K562 (cell line): ENCODE measurements around the gene LRRIQ4. TPM values are rescaled to one million over a fixed set of nuclear protein-coding genes. Genes with fewer than 3 reads are reported as not detected.

Experiments
- ARHGAP35 ChIP-seq: fragments of 450-650 bp; IDR thresholded peaks from 2 replicates; pipeline ENCODE4 v1.6.1; 2018; ENCODE audit not compliant: partially characterized antibody
- CREM ChIP-seq: IDR thresholded peaks from 2 replicates; pipeline ENCODE4 v1.6.1; 2014; ENCODE audit warnings: antibody characterized with exemption, low read depth
- GABPB1 ChIP-seq: sonication (generic); formaldehyde crosslinking; IDR thresholded peaks from 2 replicates; pipeline ENCODE4 v1.8.0; 2022; ENCODE audit warnings: mild to moderate bottlenecking, missing genetic modification reagents
- TEAD1 ChIP-seq, 2 experiments: fragments of 450-650 bp in 1 of 2; sonication (generic) in 1 of 2; formaldehyde crosslinking; IDR thresholded peaks; 2 replicates each; pipeline versions ENCODE4 v1.4.0 to v1.8.0; 2020 to 2022; ENCODE audit warnings: mild to moderate bottlenecking in 2 of 2, missing genetic modification reagents in 1 of 2
- ZNF318 ChIP-seq, 2 experiments: fragments of 450-650 bp; IDR thresholded peaks; 2 replicates each; pipeline ENCODE4 v1.6.1; 2016; ENCODE audit warnings: mild to moderate bottlenecking in 2 of 2, borderline replicate concordance in 1 of 2, low read depth in 1 of 2, moderate library complexity in 1 of 2
- ZNF717 ChIP-seq: fragments of 250-450 bp; sonication (Bioruptor Pico); IDR thresholded peaks from 2 replicates; pipeline ENCODE4 v1.5.0; 2021
- polyA plus RNA-seq, 8 experiments: library from polyadenylated mRNA; depleted of rRNA in 4 of 8; stranded (reverse) in 5 of 8; unstranded in 3 of 8; fragments of >200 nt; fragmentation: Nextera tagmentation in 2 of 8; fragmentation: Illumina TruSeq in 1 of 8; extraction: Ambion mirVana in 2 of 8; extraction: Trizol in 1 of 8; gene quantifications; 2 replicates each; pipeline versions ENCODE4 v1.2.1 to v1.2.3, GENCODE V29; 2011 to 2014; ENCODE audit warnings: inconsistent platforms in 1 of 8, missing spikeins in 1 of 8
- total RNA-seq, 7 experiments: library from RNA; depleted of rRNA in 6 of 7; stranded (reverse); fragments of >200 nt in 6 of 7; fragmentation: Illumina TruSeq in 2 of 7; extraction: Trizol in 2 of 7; gene quantifications; 2 replicates each; pipeline versions ENCODE4 v1.2.1 to v1.2.3, GENCODE V29; 2011 to 2021; ENCODE audit warnings: low replicate concordance in 1 of 7
- TF ChIP-seq, protein P1 (sequence below): fragments of 200-800 bp; sonication (Bioruptor generic); IDR thresholded peaks from 2 replicates; pipeline ENCODE4 v1.6.1; 2016; ENCODE audit warnings: missing genetic modification characterization, missing compliant biosample characterization
- TF ChIP-seq, protein P2 (sequence below): sonication (generic); formaldehyde crosslinking; IDR thresholded peaks from 2 replicates; pipeline ENCODE4 v1.8.0; 2023; ENCODE audit warnings: mild to moderate bottlenecking, missing genetic modification reagents

LRRIQ4 gene
- total and polyA plus RNA-seq, 9 of the 15 experiments (the other 6 are each of a cell fraction or from before 2014, with no cell fraction given) = not detected

DNA sequence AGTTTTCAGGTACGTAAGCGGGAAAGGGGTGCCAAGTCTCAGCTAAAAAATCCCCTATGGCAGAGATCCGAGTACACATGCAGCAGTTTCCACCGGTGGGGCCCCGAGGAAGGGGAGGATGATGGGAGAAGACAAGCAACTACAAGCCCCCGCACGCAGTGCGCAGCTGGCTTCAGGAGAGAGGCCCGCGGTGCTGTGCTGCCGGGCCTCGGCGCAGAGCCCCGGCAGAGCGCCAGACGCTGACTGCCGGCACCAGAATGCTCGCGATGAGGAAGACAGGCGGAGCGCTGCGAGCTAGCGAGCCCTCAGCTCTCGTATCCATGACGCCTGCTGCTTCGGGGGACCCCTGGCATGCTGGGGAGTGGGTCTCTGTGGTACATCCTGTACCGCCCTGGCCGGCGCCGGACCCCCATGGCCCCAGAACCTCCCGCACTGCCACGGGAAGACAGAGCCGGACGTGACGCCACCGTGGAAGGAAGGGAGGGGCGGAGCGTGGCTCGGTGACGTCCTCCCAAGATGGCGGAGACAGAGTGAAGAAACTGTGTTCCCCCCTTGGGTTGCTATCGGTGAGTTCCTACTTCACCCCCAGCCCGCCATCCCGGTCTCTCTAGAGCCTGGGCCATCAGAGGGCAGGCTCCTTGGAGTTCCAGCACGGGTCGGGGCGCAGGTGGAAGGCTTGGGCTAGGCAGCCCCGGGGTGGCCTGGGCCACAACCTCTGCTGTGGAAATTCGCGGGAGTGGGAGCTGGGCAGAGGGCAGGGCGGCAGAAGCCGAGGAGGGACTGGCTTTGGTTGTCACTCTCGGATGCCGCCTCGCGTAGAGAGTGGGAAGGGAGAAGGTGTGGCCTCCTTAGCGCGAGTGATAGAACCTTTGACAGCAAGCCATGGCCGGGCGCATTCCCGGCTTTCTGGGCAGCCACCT lies 39.5 kb upstream of the LRRIQ4 start, which contains the start of gene MYNN (continued):
- TF ChIP-seq, protein P1, sequence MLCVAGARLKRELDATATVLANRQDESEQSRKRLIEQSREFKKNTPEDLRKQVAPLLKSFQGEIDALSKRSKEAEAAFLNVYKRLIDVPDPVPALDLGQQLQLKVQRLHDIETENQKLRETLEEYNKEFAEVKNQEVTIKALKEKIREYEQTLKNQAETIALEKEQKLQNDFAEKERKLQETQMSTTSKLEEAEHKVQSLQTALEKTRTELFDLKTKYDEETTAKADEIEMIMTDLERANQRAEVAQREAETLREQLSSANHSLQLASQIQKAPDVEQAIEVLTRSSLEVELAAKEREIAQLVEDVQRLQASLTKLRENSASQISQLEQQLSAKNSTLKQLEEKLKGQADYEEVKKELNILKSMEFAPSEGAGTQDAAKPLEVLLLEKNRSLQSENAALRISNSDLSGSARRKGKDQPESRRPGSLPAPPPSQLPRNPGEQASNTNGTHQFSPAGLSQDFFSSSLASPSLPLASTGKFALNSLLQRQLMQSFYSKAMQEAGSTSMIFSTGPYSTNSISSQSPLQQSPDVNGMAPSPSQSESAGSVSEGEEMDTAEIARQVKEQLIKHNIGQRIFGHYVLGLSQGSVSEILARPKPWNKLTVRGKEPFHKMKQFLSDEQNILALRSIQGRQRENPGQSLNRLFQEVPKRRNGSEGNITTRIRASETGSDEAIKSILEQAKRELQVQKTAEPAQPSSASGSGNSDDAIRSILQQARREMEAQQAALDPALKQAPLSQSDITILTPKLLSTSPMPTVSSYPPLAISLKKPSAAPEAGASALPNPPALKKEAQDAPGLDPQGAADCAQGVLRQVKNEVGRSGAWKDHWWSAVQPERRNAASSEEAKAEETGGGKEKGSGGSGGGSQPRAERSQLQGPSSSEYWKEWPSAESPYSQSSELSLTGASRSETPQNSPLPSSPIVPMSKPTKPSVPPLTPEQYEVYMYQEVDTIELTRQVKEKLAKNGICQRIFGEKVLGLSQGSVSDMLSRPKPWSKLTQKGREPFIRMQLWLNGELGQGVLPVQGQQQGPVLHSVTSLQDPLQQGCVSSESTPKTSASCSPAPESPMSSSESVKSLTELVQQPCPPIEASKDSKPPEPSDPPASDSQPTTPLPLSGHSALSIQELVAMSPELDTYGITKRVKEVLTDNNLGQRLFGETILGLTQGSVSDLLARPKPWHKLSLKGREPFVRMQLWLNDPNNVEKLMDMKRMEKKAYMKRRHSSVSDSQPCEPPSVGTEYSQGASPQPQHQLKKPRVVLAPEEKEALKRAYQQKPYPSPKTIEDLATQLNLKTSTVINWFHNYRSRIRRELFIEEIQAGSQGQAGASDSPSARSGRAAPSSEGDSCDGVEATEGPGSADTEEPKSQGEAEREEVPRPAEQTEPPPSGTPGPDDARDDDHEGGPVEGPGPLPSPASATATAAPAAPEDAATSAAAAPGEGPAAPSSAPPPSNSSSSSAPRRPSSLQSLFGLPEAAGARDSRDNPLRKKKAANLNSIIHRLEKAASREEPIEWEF (CRISPR knock-in tag) = no peak
- TF ChIP-seq GABPB1 (CRISPR knock-in tag) (peak; percentile 93), ARHGAP35 (no peak), ZNF318 (IDR thresholded peaks at IDR 0.05; ENCODE audit: borderline replicate concordance in 1 of 2, low read depth in 1 of 2) (0 out of 4 replicates have a peak, but pooled peaks of 1 of the 2 experiments have one; percentile 13), TEAD1 (CRISPR knock-in tag; IDR thresholded peaks at IDR 0.05) (peak in 1 of 2 experiments; percentile 72; a peak in 2 of 4 replicates), ZNF717 (peak; percentile 40; the same call in 1 of the 2 replicates), CREM (peak; percentile 97)
- TF ChIP-seq, protein P2, sequence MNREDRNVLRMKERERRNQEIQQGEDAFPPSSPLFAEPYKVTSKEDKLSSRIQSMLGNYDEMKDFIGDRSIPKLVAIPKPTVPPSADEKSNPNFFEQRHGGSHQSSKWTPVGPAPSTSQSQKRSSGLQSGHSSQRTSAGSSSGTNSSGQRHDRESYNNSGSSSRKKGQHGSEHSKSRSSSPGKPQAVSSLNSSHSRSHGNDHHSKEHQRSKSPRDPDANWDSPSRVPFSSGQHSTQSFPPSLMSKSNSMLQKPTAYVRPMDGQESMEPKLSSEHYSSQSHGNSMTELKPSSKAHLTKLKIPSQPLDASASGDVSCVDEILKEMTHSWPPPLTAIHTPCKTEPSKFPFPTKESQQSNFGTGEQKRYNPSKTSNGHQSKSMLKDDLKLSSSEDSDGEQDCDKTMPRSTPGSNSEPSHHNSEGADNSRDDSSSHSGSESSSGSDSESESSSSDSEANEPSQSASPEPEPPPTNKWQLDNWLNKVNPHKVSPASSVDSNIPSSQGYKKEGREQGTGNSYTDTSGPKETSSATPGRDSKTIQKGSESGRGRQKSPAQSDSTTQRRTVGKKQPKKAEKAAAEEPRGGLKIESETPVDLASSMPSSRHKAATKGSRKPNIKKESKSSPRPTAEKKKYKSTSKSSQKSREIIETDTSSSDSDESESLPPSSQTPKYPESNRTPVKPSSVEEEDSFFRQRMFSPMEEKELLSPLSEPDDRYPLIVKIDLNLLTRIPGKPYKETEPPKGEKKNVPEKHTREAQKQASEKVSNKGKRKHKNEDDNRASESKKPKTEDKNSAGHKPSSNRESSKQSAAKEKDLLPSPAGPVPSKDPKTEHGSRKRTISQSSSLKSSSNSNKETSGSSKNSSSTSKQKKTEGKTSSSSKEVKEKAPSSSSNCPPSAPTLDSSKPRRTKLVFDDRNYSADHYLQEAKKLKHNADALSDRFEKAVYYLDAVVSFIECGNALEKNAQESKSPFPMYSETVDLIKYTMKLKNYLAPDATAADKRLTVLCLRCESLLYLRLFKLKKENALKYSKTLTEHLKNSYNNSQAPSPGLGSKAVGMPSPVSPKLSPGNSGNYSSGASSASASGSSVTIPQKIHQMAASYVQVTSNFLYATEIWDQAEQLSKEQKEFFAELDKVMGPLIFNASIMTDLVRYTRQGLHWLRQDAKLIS (CRISPR knock-in tag) = peak; percentile 89
